ENCODE data around the gene CGB3.
"Not testable (repeated sequence)": the region's sequence is repeated elsewhere in the genome, so short reads cannot be mapped to it uniquely, and the experiment has no call there.

CGB3 gene

DNA sequence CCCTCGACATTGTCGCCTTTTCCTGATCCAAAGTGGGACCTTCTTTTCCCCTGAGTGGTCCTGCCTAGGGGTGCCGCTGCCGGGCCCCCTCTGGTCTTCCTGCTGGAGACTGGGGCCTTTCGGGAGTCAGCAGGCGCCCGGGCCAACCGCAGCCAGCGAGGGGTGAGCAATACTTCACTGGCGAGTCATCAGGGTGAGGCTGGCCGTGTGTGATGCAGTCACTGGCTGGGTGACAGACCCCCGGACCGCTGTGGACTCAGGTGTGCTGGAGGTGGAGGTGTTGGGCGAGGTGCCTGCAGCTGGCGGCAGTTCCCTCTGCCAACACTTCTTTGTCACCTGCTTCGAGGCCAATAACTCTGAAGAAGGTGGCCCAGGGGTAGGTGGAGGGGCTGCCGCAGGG, 18.0 kb upstream of the CGB3 start:
- DNase-seq: no peak

DNA sequence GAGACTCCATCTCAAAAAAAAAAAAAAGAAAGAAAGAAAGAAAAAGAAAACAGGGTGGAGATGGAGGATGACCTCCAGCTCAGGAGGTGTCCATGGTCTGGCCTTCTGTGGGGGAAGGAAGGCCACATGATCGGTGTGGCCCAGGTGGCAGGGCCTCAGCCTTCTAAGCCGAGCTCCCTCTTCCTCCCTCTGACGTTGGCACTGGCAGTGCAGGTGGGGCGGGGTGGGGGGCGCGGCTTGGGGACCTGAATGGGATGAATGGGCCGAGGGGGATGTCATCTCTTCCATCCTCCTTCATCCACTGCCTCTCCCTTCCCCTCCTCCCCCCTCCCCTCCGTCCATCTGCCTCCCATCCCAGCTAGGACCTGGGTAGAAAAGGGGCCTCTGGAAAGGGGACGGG, 15.6 kb upstream of the CGB3 start:
- not testable (repeated sequence) for DNase-seq

DNA sequence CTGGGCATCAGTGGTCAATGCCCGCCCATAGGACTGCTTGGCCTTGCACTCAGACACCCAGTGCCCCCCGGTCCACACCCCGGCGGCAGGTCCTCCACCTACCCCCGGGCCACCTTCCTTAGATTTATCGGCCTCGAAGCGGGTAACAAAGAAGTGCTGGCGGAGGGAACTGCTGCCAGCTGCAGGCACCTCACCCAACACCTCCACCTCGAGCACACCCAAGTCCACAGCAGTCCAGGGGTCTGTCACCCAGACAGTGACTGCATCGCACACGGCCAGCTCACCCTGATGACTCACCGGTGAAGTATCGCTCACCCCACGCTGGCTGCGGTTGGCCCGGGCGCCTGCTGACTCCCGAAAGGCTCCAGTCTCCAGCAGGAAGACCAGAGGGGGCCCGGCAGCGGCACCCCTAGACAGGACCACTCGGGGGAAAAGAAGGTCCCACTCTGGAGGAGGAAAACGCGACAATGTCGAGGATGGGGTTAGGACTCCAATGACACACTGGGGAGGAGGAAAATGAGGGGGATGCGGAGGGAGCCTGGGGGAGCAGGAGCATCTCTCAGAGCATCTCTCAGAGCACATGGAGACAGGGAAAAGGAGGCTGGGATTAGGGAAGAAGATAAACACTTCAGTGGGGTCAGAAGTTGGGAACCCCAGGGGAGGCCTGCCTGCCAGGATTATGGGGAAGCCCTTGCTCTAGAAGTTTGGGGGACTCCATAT, 14.6 kb upstream of the CGB3 start:
- not testable (repeated sequence) for DNase-seq

DNA sequence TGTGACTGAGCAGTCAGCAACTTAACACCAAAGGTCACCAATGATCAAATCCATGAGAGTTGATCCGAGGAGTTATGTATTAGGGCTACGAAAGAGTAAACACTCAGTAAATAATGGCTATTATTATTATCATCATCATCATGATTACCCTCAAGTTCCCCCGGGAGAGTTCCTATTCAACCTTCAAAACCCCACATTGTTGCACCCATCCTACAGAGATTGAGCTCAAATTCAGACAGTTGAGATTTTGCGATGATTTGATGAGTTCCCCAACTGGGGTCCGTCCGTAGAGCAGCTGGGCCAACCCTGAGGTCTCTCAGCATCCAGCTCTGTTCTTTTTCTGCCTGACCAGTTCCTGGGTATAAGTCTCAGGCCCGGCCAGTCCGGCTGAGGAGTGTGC, 14.0 kb upstream of the CGB3 start:
- not testable (repeated sequence) for DNase-seq

DNA sequence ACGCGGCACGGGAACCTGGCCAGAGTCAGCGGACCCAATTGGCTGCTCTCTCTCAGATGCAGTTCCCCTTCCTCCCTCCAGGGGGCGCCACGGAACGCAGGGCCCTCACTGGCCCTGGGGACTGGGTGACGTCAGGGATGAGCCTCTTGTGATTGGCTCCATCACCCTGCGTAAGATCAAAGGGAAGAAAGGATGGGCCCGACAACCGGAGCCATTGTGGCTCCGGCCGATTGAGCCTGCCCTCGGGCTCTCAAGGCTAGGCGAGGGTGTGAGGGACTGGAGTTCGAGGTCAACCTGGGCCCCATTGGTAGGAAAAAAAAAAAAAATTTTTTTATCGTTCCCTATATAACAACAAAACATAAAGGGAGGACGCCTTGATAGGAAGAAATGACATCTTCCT, 12.7 kb upstream of the CGB3 start, which contains the start of gene CGB1:
Gene CGB1, minus strand, starts transcription at position 81 of the 400 bp plus-strand sequence. CDS start 184 bp downstream, outside the sequence.
- DNase-seq: peak; percentile 34

DNA sequence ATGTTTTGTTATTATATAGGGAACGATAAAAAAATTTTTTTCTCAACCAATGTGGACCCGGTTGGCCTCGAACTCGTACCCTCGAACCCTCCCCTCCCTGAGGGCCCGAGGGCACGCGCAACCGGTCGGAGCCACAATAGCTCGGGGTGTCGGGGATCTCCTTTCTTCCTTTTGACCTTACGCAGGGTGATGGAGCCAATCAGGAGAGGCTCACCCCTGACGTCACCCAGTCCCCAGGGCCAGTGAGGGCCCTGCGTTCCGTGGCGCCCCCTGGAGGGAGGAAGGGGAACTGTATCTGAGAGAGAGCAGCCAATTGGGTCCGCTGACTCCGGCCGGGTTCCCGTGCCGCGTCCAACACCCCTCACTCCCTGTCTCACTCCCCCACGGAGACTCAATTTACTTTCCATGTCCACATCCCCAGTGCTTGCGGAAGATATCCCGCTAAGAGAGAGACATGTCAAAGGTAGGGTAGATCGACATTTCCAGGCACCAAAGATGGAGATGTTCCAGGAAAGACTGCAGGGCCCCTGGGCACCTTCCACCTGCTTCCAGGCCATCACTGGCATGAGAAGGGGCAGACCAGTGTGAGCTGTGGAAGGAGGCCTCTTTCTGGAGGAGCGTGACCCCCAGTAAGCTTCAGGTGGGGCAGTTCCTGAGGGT, 7.6 kb upstream of the CGB3 start, which contains the start of gene CGB2:
Gene CGB2, plus strand, starts transcription at position 249 of the 660 bp plus-strand sequence. Its CDS starts 206 bp downstream, at position 455.
- DNase-seq: peak; percentile 60

DNA sequence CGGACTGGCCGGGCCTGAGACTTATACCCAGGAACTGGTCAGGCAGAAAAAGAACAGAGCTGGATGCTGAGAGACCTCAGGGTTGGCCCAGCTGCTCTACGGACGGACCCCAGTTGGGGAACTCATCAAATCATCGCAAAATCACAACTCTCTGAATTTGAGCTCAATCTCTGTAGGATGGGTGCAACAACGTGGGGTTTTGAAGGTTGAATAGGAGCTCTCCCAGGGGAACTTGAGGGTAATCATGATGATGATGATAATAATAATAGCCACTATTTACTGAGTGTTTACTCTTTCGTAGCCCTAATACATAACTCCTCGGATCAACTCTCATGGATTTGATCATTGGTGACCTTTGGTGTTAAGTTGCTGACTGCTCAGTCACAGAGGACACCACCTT, 6.2 kb upstream of the CGB3 start:
- not testable (repeated sequence) for DNase-seq

DNA sequence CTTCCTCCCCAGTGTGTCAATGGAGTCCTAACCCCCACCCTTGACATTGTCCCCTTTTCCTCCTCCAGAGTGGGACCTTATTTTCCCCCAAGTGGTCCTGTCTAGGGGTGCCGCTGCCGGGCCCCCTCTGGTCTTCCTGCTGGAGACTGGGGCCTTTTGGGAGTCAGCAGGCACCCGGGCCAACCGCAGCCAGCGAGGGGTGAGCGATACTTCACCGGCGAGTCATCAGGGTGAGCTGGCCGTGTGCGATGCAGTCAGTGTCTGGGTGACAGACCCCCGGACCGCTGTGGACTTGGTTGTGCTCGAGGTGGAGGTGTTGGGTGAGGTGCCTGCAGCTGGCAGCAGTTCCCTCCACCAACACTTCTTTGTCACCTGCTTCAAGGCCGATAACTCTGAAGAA, 5.6 kb upstream of the CGB3 start:
- DNase-seq: not testable (repeated sequence)

DNA sequence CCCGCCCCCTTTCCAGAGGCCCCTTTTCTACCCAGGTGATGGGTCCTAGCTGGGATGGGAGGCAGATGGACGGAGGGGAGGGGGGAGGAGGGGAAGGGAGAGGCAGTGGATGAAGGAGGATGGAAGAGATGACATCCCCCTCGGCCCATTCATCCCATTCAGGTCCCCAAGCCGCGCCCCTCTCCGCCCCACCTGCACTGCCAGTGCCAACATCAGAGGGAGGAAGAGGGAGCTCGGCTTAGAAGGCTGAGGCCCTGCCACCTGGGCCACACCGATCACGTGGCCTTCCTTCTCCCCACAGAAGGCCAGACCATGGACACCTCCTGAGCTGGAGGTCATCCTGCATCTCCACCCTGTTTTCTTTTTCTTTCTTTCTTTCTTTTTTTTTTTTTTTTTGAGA, 4.6 kb upstream of the CGB3 start:
- not testable (repeated sequence) for DNase-seq

DNA sequence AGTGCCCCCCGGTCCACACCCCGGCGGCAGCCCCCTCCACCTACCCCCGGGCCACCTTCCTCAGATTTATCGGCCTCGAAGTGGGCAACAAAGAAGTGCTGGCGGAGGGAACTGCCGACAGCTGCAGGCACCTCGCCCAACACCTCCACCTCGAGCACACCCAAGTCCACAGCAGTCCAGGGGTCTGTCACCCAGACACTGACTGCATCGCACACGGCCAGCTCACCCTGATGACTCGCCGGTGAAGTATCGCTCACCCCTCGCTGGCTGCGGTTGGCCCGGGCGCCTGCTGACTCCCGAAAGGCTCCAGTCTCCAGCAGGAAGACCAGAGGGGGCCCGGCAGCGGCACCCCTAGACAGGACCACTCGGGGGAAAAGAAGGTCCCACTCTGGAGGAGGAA, 1.5 kb upstream of the CGB3 start:
- DNase-seq: not testable (repeated sequence)

DNA sequence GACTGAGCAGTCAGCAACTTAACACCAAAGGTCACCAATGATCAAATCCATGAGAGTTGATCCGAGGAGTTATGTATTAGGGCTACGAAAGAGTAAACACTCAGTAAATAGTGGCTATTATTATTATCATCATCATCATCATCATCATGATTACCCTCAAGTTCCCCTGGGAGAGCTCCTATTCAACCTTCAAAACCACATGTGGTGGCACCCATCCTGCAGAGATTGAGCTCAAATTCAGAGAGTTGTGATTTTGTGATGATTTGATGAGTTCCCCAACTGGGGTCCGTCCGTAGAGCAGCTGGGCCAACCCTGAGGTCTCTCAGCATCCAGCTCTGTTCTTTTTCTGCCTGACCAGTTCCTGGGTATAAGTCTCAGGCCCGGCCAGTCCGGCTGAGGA, 955 bp upstream of the CGB3 start:
- DNase-seq: not testable (repeated sequence)

DNA sequence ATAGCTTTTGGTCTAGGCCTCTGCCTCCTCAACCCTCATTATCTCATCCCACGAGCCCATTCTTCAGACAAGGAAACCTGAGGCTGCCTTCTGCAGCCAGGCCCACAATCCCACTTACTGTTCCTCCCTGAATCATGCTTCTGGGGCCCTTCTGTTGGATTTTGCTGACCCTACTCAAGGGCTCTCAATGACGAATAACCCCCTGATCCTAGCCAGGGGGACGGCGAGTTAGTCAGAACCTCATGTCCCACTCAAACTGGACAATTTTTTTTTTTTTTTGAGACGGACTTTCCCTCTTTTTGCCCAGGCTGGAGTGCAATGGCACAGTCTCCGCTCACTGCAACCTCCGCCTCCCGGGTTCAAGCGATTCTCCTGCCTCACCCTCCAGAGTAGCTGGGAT, 2.0 kb downstream of the CGB3 start:
- DNase-seq: no peak

DNA sequence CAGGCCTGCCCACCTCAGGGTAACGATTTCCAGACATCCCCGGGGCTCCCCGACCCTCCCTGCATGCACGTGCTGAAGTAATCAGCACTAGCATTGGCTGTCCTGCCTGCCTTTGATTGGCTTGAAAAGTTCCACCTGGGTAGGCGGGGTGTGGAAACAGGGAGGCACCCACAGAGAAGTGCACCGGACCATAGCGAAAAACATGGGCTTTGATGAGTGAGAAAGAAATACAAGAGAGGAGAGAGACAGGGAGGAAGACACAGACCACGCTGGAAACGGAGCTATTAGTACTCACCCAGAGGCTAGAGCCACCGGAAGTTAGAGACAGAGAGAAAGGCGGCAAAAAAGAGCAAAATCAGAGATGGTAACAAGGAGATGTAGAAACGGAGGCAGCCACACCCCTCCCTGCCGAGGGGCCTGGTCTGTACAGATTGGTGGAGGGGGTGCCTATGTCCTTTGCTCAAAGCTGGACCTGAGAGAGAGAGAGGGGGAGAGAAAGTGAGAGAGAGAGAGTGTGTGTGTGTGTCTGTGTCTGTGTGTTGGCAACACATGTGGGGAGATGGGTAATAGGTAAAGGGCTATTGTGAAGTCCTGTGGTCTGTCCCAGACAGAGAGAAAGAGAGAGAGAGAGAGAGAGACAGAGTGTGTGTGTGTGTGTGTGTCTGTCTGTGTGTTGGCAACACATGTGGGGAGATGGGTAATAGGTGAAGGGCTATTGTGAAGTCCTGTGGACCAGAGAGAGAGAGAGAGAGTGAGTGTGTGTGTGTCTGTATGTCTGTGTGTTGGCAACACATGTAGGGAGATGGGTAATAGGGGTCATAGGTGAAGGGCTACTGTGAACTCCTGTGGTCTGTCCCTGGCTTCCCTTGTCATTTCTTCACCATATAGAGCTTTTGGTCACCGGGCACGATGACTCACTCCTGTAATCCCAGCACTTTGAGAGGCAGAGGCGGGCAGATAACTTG, 2.9 kb downstream of the CGB3 start:
- no peak for DNase-seq

DNA sequence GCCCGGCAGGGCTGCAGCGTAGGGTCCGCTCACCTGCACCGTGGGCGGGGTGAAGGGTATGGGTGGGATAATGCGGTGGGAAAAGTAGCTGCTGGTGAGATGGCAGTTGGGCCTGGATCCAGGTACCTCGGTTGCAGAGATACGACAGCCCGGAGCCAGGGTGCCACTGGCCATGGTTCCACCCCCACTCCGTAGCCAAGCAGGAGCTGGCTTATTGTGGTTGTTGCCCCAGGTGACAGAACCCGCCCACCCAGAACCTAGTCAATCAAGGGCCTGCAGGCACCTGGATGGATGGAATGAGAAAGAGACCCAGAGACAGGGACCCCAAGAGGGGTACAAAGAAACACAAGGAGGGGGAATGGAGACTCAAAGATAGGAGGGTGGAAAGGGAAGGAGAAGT, 3.8 kb downstream of the CGB3 start:
- no peak for DNase-seq

DNA sequence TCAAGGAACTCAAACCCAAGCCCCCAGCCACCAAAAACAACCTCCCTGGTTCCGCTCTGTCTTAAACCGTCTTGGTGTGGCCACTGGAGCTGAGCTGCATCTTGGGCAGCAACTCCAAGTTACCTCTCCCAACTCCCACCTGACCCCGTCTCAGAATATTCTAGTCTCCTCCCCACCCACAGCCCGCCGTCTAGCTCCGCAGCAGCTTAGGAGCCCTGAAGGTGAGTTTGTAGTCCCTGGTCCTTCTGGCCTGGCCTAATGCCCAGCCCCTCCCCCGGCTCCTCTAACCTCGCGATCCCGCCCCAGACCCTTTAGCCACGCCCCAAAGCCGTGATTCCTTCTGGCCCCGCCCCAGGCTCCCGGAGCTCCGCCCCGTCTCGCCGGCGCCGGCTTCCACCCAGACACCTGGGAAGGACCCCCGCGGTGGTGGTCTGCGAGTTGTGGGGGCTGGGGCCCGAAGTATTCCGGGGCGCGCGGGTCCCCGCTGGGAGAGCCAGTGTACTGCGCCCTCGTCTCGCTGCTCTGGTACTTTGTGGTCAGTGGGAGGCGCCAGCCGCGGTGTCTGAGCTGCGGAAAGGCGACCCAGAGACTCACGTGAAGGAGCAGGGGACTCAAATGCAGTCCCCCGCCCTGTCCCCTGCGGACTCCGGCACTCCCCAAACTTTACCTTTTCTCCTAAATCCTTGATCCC, 4.7 kb downstream of the CGB3 start:
- peak; percentile 71 for DNase-seq

DNA sequence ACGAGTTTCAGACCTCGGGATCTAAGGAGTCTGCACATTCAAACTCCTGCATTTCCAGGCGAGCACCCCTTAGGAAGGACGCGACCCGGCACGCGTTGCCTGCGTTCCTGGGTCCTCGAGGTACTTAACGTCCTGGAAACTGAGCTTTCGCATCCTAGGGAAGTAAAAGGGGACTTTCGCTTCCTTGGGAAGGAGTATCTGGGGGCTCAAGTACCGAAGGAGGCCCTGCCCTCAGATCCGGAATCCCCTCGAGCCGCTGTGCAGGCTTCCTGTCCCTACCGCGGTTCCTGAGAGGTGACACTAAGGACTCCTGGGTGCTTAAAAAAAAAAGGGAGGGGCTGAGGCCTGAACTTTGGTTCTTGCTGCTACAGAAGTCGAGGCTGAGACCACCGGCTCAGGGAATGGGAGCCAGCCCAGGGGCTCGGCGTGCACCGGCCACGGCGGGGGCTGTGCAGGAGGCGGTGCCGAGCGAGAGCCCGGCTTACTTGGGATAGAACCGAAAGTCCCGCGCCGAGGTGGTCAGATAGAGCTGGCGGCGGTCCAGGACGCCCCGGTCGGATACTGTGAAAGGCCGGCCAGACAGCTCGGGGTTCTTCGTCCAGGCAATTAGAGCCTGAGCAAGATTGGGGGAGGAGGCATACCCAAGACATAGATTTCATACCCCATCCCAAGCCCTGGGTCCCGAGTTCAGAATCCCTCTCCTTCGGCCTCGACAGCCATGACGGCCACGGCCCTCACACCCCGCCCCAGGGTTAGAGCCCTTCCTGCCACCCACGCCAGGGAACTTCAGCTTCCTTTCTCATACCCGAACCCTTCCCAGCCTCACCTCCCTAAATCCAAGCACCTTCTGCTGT, 5.5 kb downstream of the CGB3 start:
- peak; percentile 34 for DNase-seq

DNA sequence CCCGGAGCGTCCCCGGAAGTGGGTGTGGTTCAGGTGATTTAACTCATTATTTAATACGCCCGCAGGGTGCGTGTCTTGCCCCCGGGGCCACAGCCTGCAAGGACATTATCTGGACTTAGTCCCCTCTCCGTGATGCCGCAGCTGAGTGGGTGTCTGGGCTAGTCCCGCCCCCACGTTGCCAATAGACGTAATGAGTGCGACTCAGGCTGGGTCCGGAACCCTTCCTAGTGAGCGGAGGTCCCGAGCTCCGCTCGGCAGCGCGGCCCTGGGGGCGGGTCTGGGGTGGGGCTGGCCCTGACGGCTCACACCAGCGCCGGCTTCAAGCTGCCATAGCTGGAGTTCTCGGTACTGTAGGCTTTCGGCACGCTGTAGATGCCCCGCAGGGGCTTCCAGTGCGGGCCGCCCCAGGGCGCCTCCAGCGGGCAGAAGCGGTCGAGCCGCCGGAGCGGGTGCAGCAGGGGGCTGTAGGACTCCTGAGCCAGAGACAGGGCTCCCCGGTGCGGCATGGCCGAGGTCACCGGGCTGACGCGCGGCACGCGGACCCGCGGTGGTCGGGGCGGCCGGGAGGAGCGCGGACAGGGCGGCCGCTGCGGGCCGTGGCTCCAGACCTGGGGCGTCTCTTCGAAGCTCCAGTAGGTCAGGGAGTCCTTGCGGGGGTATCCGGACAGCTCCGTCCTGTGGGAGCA, 6.3 kb downstream of the CGB3 start:
- DNase-seq: peak; percentile 73

DNA sequence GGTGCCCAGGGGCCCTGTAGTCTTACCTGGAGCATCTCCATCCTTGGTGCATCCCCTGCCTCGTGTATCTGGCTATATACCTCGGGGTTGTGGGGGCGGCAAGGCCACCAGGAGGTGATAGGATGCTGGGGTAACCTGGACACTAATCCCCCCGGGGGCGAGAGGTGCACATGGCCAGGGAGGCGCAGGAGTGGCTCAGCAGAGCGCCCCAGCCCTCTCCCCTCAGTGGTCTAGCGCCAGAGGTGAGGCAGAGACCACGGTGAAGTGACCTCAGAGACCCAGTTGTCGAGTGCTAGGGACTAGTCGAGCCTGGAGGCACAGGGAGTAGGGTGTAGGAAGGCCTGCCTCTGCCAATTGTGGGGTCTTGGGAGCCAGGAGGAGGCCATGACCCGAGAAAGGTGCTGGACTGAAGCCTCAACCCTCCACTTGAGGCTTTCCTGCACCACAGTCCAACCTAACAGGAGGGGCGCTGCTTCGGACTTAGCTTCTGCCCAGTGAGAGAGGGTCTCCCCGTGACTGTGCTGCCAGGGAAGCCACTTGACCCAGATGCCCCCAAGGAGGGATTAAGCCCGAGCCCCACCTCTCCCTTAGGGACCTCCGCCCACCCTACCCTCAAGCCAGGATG, 7.0 kb downstream of the CGB3 start, which contains the start of gene LHB:
Gene LHB, minus strand, starts transcription at position 51 of the 625 bp plus-strand sequence. Its CDS starts 10 bp downstream, at position 41.
- no peak for DNase-seq

DNA sequence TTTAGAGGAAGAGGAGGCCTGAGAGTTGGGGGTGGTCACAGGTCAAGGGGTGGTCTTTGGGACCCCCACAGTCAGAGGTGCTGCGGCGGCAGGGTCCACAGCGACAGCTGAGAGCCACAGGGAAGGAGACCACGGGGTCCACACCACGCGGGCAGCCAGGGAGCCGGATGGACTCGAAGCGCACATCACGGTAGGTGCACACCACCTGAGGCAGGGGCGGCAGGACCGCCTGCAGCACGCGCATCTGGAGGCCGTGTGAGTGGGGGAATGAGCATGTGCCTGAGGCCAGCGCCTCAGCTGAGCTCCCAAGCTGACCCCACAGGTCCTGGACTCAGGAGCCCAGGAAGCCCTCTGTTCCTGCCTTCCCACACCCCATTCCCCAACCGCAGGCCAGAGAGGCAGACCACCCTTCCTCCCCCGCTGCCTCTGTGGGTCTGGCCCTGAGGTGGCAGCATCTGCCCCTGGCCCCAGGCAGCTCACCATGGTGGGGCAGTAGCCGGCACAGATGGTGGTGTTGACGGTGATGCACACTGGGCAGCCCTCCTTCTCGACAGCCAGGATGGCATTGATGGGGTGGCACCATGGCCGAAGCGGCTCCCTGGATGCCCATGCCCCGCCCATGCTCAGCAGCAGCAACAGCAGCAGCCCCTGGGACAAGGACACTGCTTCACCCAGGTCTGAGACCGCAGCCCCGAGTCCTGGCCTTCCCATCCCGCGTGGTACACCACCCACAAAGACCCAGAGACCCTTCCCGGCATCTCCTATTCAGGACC, 7.9 kb downstream of the CGB3 start:
- no peak for DNase-seq

DNA sequence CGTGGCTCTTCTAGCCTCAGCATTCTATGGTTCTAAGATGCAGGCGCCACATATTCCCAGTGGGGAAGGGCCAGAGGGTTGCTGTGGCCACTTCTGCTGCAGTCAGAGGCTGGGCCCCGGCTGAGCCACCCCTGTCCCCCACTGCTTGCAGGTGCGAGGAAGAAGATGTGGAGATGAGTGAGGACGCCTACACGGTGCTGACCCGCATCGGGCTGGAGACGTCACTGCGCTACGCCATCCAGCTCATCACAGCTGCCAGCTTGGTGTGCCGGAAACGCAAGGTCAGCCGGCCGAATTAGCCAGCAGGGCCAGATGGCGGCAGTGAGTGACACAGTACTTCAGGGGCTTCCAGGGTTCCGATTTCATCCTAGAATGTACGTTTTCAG, 9.3 kb downstream of the CGB3 start:
- no peak for DNase-seq
